SK-N-SH treated with all-trans-retinoic acid at 6 μM for 48 hours (cell line): ENCODE results near the gene SMIM22.

ENCODE experiments used
- ATAC-seq: fragments of 200-7000 bp; cut with Tn5 transposase; 3 replicates; pipeline ENCODE4 v1.9.1; 2020; ENCODE audit warnings: mild to moderate bottlenecking, moderate library complexity
- SNAI2 ChIP-seq: fragments of 250-450 bp; sonication (Bioruptor Pico); IDR thresholded peaks from 2 replicates; pipeline ENCODE4 v1.5.0; 2020; ENCODE audit warnings: mild to moderate bottlenecking, moderate library complexity

SMIM22 gene

GRCh38 chr16:4840984-4841383, 45.8 kb downstream of the SMIM22 start:
- TF ChIP-seq SNAI2 (CRISPR knock-in tag) = no peak

More at GRCh38 chr16:4840984-4841383, 45.8 kb downstream of the SMIM22 start:
- ATAC-seq = no peak
